Measurements from ENCODE around the gene ZNF497.
A peak's percentile ranks its signal among the peaks of the same experiment; 100 is the strongest.
"Not testable (repeated sequence)": the region's sequence is repeated elsewhere in the genome, so short reads cannot be mapped to it uniquely, and the experiment has no call there.

GRCh38 chr19:58310685-58311084, 51.9 kb downstream of the ZNF497 start:
- peak; percentile 41 for TF ChIP-seq CTCF (IDR thresholded peaks at IDR 0.05)
- not testable (repeated sequence) for TF ChIP-seq EZH2 (IDR thresholded peaks at IDR 0.05; ENCODE audit: borderline replicate concordance, insufficient read depth, low read depth, low read length, poor library complexity, severe bottlenecking)

All from B cell (primary cell).